Fibroblast of lung (primary cell): ENCODE results near the gene AQP9.

Experiments
- EZH2 ChIP-seq: IDR thresholded peaks from 2 replicates; pipeline ENCODE4 v1.5.1; 2012; ENCODE audit warnings: low read length, control low read depth, mild to moderate bottlenecking; ENCODE audit errors: missing control alignments
- TF ChIP-seq, protein P1 (sequence below), 2 donors: IDR thresholded peaks in 1 of 2; conservative IDR thresholded peaks in 1 of 2; 1 replicate in 1 of 2; 2 replicates in 1 of 2; pipeline ENCODE4 v1.5.1; 2011 to 2012; ENCODE audit warnings: low read length in 2 of 2, control low read depth in 1 of 2, inconsistent platforms in 1 of 2, low read depth in 1 of 2, mild to moderate bottlenecking in 1 of 2

- TF ChIP-seq, protein P1, sequence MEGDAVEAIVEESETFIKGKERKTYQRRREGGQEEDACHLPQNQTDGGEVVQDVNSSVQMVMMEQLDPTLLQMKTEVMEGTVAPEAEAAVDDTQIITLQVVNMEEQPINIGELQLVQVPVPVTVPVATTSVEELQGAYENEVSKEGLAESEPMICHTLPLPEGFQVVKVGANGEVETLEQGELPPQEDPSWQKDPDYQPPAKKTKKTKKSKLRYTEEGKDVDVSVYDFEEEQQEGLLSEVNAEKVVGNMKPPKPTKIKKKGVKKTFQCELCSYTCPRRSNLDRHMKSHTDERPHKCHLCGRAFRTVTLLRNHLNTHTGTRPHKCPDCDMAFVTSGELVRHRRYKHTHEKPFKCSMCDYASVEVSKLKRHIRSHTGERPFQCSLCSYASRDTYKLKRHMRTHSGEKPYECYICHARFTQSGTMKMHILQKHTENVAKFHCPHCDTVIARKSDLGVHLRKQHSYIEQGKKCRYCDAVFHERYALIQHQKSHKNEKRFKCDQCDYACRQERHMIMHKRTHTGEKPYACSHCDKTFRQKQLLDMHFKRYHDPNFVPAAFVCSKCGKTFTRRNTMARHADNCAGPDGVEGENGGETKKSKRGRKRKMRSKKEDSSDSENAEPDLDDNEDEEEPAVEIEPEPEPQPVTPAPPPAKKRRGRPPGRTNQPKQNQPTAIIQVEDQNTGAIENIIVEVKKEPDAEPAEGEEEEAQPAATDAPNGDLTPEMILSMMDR (conservative IDR thresholded peaks at IDR 0.05 in 1 of 2, IDR thresholded peaks at IDR 0.05 in 1 of 2; ENCODE audit: low read depth in 1 of 2, low read length in 2 of 2): no peak
- TF ChIP-seq EZH2: no peak
Observed at GRCh38 chr15:58110999-58111717, 27.0 kb upstream of the AQP9 start.
